Activated CD4-positive, alpha-beta T cell treated with anti-CD3 and anti-CD28 coated beads for 48 hours (primary cell): ENCODE results near the gene NPR1.
"Not testable (repeated sequence)": the region's sequence is repeated elsewhere in the genome, so short reads cannot be mapped to it uniquely, and the experiment has no call there.

Experiments used
- DNase-seq: peaks from one replicate; pipeline ENCODE4 v3.0.0-alpha.2; 2020

NPR1 gene

GRCh38 chr1:153651771-153652170, 26.7 kb upstream of the NPR1 start:
- DNase-seq, result no peak

- no peak for DNase-seq
Observed at GRCh38 chr1:153652805-153653500, 25.5 kb upstream of the NPR1 start.

DNA sequence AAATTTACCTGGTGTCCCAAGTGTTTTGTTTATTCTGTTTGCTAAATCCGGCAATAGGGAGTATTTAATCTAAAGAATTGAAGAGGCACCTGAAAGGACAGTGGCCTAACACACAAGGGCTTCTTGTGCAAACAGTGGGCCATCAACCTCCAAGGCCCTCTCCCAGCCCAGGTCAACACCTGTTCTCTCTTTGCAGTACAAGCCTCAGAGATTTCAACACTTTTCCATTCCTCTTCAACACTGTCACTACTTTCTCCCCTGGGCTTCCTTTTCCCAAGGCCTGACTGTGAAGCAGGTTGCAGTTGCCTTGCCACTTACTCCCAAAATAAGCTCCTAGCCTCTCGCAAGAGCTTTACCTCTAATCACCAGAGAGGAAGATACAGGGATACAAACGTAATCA, 23.2 kb upstream of the NPR1 start:
- no peak for DNase-seq

DNA sequence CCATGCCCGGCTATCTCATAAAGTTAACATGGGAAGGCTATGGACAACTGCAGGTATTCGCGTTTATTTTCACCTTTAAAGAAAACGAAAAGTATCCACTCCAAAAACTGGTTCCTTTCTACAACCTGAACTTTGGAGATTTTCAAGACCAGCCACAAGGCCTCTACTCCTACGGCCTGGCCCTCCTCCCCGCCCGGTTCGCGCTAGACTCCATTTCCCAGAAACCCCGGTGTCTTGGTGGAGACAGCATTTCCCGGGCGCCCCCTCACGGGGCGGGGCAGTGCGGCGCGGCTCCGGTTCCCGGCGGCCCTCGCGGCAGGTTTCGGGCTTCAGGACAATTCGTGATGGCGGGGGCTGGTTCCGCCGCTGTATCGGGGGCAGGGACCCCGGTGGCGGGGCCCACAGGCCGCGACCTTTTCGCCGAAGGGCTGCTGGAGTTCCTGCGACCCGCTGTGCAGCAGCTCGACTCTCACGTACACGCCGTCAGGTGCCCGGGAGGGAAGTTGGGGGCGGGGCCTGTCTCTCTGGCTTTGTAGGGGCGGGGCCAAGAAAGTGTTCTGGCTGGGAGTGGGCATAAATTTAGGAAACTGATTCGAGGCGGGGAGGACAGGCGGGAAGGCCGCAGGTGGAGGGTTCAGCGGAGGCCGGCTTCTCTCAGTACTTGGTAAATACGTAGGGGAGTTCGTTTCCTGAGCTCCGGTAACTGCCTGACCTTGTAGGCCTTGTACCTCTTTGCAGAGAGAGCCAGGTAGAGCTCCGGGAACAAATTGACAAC, 19.9 kb upstream of the NPR1 start, which contains the start of gene SNAPIN:
TSS of gene SNAPIN (plus strand) at position 304 of the 775 bp plus-strand sequence. CDS start at position 345, 41 bp downstream.
- peak; percentile 95 for DNase-seq

GRCh38 chr1:153659175-153659534, 19.3 kb upstream of the NPR1 start:
- no peak for DNase-seq

- DNase-seq, result no peak
Observed at GRCh38 chr1:153659656-153660055, 18.8 kb upstream of the NPR1 start.

- no peak for DNase-seq
Observed at GRCh38 chr1:153661111-153661708, 17.3 kb upstream of the NPR1 start.

GRCh38 chr1:153662269-153662668, 16.2 kb upstream of the NPR1 start:
- DNase-seq, result no peak

- DNase-seq, result no peak
Observed at GRCh38 chr1:153663211-153663610, 15.3 kb upstream of the NPR1 start.

DNA sequence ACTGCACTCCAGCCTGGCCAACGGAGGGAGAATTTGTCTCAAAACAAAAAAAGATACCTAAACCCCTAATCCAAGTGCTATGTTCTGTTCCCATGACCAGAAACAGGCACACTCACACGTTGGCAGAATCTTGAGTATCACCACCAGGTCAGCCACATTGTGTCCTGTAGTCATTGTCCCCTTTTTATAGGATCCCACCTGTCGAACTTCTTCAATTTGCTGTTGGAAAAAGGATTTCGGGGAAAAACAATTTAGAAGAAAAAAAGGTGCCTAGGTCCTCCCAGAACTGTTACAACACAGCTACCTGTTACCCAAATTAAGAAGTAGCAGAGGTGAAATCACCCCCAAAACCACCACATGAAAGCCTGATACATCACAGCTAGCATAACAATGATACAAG, 11.0 kb upstream of the NPR1 start:
- DNase-seq, result no peak

- not testable (repeated sequence) for DNase-seq
Observed at GRCh38 chr1:153668672-153669071, 9.8 kb upstream of the NPR1 start.

DNA sequence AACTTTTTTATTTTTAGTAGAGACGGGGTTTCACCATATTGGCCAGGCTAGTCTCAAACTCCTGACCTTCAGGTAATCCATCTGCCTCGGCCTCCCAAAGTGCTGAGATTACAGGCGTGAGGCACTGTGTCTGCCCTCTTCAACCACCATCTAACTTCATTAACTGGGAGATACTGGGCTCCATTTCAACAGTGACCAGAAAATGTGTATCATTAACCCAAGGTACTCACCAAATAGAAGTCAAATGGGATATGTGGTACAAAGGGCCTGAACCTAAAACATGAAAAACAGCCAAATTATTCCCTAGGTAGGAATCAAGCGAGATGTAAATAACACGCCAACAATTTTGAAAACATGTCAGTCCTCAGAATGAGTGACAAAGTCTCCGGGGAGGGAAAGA, 8.9 kb upstream of the NPR1 start:
- no peak for DNase-seq

GRCh38 chr1:153670257-153670858, 8.1 kb upstream of the NPR1 start:
- peak; percentile 34 for DNase-seq

DNA sequence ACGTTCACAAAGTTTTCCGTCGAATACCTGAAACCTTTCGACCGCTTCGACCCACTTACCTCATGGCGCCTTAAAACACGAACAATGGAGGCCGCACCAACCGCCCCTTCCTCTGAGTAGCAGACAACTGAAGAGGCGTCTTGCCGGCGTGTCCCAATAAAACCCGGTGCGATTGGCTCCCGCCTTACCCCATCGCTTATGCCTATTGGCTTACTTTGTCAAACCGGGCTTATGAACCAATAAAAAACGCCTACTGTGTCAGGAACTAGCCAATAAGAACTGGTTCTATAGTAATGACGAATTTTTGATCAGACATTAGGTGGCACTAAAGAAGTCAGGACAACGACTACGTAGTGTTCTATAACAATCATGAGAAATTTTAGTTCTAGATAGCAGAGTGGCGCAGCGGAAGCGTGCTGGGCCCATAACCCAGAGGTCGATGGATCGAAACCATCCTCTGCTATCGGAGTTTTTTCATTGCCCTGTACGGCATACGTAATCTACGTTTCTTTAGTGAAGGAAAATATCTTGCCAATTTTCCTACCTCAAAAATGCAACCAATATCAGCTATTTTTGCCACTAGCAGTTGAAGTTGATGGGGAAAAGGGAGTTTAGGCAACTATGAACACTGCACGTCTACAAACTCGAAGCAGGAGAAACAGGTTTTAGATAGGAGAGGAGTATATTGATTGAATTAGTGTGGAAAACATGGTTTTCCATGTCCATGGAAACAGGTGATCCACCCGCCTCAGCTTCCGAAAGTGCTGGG, 7.4 kb upstream of the NPR1 start, which contains the start of gene ILF2:
TSS of gene ILF2 (minus strand) at position 135 of the 769 bp plus-strand sequence. CDS start at position 64, 71 bp downstream.
- DNase-seq, result peak; percentile 98

- DNase-seq, result peak; percentile 75
Observed at GRCh38 chr1:153671628-153672353, 6.7 kb upstream of the NPR1 start.

DNA sequence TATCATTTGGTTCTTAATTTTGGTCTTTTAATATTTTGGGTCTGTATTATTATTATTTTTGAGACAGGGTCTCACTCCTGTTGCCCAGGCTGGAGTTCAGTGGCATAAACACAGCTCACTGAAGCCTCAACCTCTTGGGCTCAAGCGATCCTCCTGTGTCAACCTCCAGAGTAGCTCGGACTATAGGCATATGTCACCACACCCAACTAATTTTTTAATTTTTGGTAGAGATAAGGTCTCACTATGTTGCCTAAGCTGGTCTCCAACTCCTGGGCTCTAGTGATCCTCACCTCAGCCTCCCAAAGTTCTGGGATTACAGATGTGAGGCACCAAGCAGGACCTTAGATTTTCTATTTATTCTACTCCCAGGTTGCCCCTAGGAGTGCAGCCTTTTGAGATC, 5.0 kb upstream of the NPR1 start:
- DNase-seq, result no peak

DNA sequence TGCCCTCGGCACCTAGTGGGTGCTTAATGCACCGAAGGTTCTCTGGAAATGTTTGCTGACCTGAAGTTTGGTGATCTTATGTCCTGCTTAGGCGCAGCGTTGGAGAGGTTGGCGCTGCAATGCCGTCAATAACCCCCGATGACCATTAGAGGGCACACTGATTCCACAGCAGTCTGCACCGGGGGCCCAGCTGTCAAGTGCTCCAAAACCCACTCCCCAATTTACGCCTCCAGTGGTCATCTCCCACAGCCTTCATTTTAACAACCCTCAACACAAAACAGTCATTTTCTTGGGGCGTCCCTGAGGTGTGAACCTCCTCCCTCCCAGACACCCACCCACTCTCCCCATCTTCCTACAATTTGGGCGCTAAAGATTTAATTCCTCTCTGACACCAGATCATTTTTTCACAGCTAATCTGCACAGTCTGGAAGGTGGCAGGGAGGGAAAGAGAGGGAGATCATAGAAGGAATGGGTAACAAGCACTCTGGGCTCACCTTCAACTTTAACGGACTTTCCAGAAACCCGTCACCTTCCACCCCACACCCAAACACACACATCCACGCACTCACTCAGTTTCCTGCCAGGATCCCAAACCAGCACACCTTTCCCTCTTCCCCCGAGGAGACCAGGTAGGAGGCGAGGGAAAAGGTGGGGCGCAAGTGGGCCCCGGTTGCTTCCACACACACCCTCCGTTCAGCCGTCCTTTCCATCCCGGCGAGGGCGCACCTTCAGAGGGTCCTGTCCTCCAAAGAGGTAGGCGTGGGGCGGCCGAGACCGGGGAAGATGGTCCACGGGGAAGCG, 570 bp upstream of the NPR1 start:
- peak; percentile 67 for DNase-seq

GRCh38 chr1:153679337-153680119, 1.0 kb downstream of the NPR1 start:
- peak; percentile 41 for DNase-seq

DNA sequence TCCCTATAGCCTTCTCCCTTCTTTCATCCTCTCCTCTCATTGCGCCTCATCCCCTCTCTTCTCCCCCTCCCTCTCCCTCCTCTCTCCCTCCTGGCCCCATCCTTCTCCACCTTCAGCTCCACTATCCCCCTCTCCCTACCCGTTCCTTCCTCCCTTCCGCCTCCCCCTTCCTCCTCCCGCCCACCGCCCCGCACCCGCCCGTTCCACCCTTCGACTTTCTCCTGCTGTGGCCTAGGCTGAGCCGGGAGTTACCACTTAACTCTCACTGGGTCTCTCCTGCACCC, 1.6 kb downstream of the NPR1 start:
- DNase-seq, result no peak

DNA sequence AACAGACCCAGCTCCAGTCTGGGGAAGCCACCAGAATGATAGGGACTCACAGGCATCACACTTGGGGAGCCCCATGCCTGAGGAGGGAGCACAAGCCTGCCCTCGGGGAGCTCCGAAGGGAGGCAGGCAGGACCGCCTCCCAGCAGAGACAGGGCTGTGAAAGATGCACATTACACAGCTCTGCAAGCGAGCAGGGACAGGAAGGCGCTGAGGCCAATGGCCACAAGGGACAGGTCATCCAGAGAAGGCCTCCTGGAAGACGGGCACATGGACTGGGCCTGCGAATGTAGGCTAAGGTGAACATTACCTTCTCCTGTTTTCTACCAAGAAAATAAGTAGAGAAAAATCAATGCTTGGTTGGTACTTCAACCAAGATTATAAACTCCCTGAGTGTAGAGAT, 4.2 kb downstream of the NPR1 start:
- no peak for DNase-seq

DNA sequence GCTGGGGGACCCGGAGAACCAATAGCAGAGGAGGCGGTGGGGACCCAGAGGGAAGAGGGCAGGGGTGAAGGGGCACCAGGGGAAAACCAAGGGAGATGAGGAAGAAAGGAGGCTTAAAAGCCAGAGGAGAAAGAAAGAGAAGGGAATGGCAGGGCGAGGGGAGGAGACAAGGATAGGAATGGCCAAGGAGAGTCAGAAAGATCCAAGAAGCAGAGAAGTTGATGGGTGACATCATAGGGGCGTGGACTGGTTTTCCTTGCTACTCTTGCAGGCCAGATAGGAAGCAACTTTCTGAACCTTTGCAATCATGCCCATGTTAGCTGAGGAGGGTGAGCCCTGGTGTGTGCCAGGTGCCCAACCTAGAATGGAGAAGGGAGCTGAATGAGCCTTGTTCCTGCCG, 5.4 kb downstream of the NPR1 start:
- DNase-seq, result no peak
